GM20000 (cell line): ENCODE measurements around the gene BCAS1.

ENCODE experiments used
- DNase-seq: peaks from one replicate; pipeline ENCODE4 v3.0.0; 2012; ENCODE audit warnings: low spot score
- CTCF ChIP-seq: IDR thresholded peaks from 2 replicates; pipeline ENCODE4 v1.5.1; 2012; ENCODE audit warnings: mild to moderate bottlenecking, control low read depth; ENCODE audit errors: extremely low read depth, missing control alignments

BCAS1 gene

DNA sequence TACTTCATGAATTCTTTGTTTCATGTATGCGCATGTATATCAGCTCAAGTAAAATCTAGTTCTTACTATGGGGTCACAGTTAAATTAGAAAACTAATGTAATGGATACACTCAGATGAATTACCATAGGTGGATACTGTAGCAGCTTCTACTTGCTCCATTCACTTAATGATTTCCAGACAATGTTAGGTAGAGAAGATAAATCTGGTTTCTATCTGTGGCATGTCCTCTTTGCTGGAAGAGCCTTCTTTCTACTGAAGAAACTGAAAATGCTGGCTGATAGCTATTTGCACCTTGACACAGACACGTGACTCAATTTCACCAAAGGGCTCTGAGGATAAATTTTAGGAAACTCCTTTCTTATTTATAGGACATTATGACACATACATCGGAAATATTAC lies 49.5 kb downstream of the BCAS1 start:
- DNase-seq: no peak
- TF ChIP-seq CTCF: no peak

- no peak for TF ChIP-seq CTCF
- DNase-seq: no peak
These were observed 50.0 kb downstream of the BCAS1 start for GRCh38 chr20:54020348-54020747.

GRCh38 chr20:54019585-54019984 lies 50.8 kb downstream of the BCAS1 start:
- DNase-seq: no peak

GRCh38 chr20:54019127-54019526 lies 51.3 kb downstream of the BCAS1 start:
- no peak for TF ChIP-seq CTCF
- no peak for DNase-seq

More at GRCh38 chr20:54019585-54019984, 50.8 kb downstream of the BCAS1 start:
- no peak for TF ChIP-seq CTCF

GRCh38 chr20:54017846-54018245 lies 52.5 kb downstream of the BCAS1 start:
- peak; percentile 62 for DNase-seq
- no peak for TF ChIP-seq CTCF

DNA sequence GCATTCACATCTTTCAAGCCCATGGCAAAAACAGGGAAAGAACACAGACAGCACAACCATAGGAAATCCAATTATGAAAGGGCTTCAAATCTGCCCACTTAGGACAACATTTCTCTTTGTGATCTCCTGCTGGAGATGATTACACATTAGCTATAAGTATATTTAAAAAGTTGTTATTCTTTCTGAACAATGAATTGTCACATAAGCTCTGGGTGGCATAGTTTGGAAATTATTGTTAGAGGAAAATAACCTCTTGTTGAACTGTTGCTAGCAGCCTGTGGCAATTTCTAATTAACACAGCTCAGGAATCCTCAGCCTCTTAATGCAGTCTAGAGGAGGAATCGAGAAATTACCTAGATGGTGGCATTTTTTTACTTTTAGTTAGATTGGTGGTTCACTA lies 54.9 kb downstream of the BCAS1 start:
- no peak for DNase-seq
- TF ChIP-seq CTCF: no peak

DNA sequence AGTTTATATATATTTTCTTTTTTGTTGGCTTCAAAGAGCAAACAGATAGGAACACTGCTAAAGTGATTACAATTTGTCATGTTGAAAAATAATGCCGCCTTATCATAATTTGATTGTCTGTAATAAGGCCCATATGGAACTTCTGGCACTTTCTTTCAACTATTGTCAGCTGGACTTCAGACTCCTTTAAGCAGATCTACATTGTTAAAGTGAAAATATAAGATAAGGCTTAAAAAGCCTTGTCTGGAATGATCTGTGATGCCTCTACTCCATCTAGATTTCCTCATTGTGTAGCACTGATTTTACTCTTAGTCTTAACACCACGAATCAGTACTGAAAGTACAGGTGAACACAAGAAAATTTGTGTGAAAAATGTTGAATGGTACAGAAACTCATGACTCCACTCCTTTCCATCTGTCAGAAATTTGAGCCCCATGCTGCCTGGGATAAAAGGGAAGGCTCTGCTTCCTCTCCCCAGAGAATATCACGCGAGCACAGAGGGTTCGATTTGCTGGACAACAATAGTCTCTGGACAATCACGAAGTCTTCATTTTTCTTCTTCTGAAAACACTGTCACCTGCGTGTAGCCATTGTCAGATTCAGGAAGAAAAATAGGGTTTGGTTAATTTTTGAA lies 56.0 kb downstream of the BCAS1 start:
- no peak for TF ChIP-seq CTCF
- no peak for DNase-seq
